ENCODE measurements around the gene EXOC3. TPM values are rescaled to one million over a fixed set of nuclear protein-coding genes. Genes with fewer than 3 reads are reported as not detected.

The EXOC3 gene
- total RNA-seq, 1 donor from 2014 or later, result 42.4 TPM

DNA sequence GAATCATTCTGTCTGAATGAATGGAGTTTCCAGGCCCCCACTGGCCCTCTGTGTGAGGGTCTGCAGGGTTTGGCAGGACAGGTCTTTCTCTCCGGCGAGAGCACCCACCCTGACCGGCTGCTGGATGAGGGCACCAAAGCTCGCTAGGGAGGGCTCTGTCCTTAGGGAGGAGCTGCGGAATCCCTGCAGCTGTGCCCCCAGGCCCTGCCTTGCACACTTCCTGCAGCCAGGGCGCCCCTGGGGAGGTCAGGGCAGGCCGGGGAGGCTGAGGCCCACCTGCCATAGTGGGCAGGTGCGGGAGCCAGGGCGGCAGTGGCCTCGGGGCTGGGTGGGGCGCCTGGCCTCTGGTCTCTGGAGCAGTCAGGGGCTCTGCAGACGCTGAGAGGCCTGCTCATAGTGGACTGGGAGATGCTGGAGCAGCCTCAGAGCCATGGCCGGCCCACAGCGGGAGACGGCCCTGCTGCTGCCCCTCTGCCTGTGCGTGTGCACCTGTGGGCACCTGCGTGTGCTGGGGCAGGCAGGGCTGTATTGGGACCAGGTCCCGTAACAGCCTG, 36.1 kb downstream of the EXOC3 start:
- TF ChIP-seq, protein P1, sequence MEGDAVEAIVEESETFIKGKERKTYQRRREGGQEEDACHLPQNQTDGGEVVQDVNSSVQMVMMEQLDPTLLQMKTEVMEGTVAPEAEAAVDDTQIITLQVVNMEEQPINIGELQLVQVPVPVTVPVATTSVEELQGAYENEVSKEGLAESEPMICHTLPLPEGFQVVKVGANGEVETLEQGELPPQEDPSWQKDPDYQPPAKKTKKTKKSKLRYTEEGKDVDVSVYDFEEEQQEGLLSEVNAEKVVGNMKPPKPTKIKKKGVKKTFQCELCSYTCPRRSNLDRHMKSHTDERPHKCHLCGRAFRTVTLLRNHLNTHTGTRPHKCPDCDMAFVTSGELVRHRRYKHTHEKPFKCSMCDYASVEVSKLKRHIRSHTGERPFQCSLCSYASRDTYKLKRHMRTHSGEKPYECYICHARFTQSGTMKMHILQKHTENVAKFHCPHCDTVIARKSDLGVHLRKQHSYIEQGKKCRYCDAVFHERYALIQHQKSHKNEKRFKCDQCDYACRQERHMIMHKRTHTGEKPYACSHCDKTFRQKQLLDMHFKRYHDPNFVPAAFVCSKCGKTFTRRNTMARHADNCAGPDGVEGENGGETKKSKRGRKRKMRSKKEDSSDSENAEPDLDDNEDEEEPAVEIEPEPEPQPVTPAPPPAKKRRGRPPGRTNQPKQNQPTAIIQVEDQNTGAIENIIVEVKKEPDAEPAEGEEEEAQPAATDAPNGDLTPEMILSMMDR (IDR thresholded peaks at IDR 0.05; ENCODE audit: insufficient read depth, low read length, severe bottlenecking), result no peak
- Histone ChIP-seq H3K4me3 (ENCODE audit: low read depth, low read length) (no peak overlapping the region), H3K36me3 (ENCODE audit: control insufficient read depth, insufficient read depth, low read length) (no peaks in the 10 kb centered on the region), H3K27me3 (ENCODE audit: control insufficient read depth, insufficient read depth, low read length) (no peaks in the 10 kb centered on the region)
- DNase-seq (ENCODE audit: low read depth) (no peak), FAIRE-seq (no peak)

DNA sequence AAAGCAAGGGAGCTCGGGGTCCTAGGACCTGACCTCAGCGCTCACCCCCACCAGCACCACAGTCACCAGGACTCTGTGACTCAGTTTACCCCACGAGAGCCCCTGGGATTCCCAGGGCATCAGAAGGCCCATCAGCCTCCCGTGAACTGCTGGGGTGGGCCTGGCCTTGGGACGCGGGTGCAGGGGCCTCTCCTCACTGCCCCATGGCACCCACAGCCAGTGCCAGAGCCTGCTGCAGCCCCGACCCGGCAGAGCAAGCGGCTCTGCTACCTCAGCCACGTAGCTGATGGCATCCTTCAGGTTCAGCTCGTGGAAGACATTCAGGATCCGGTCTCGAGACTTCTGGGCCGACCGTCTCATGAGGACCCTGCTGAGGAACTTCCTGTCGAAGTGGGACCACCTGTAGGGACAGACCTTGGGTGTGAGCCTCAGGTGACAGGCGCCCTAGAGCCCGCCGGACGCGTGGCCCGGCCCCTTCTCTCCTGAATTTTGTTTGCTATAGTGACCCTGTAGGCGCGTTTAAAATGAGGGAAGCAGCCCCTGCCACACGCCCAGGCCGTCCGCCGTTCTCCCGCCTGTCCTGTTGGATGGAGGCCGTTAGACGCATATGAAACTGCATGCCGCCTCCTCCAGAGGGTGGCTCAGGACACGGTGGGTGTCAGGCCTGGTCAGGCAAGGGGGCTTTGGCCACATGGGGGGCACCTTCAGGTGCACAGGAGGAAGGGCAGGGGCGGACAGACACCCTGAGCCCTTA, 36.8 kb downstream of the EXOC3 start:
- Histone ChIP-seq H3K4me3 (ENCODE audit: low read depth, low read length) (no peak overlapping the region), H3K36me3 (ENCODE audit: control insufficient read depth, insufficient read depth, low read length) (no peaks in the 10 kb centered on the region), H3K27me3 (ENCODE audit: control insufficient read depth, insufficient read depth, low read length) (no peaks in the 10 kb centered on the region)
- FAIRE-seq (no peak), DNase-seq (ENCODE audit: low read depth) (no peak)
- TF ChIP-seq, protein P1 (IDR thresholded peaks at IDR 0.05; ENCODE audit: insufficient read depth, low read length, severe bottlenecking), result no peak

DNA sequence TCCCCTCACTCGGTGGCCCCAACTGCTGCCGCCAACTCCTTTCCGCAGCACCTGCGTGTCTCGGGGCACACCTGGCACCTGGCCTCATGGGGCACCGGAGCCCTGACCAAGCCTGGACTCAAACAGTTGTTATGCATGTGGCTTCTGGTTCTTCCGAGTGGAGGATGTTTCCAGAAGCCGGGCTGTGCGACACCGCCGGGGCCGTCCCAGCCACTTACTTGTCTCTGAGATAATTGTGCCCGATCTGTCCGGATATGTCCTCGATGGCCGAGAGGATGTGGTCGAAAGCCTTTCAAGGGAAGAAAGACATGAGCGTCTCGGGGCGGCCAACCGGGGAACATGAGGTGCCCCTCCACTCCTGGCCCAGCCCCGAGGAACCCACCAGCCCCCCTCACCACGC, 38.4 kb downstream of the EXOC3 start:
- no peak for FAIRE-seq
- no peaks in the 10 kb centered on the region for H3K36me3 ChIP-seq (ENCODE audit: control insufficient read depth, insufficient read depth, low read length)
- TF ChIP-seq, protein P1 (IDR thresholded peaks at IDR 0.05; ENCODE audit: insufficient read depth, low read length, severe bottlenecking), result no peak
- no peak overlapping the region for H3K4me3 ChIP-seq (ENCODE audit: low read depth, low read length)
- H3K27me3 ChIP-seq (ENCODE audit: control insufficient read depth, insufficient read depth, low read length), result no peaks in the 10 kb centered on the region
- no peak for DNase-seq (ENCODE audit: low read depth)

DNA sequence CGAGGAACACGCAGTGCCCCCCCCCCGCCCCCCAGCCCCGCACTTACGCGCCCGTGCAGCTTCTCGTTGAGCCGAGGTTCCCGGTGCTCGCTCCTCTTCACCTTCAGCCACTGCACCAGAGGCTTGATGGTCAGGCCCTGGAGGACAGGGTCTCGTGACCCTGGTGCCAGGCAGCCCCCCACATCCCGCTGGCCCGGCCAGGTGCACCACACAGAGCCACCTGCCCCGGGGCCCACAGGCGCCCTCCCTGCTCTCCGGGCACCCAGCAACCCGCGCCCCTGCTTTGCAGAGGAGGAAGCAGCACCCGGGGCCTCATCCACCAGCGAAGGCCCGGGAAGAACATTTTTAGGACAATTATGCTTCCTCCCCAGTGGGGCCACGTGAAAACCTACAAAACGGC, 39.0 kb downstream of the EXOC3 start:
- TF ChIP-seq, protein P1 (IDR thresholded peaks at IDR 0.05; ENCODE audit: insufficient read depth, low read length, severe bottlenecking), result no peak
- H3K27me3 ChIP-seq (ENCODE audit: control insufficient read depth, insufficient read depth, low read length), result no peaks in the 10 kb centered on the region
- FAIRE-seq, result no peak

DNA sequence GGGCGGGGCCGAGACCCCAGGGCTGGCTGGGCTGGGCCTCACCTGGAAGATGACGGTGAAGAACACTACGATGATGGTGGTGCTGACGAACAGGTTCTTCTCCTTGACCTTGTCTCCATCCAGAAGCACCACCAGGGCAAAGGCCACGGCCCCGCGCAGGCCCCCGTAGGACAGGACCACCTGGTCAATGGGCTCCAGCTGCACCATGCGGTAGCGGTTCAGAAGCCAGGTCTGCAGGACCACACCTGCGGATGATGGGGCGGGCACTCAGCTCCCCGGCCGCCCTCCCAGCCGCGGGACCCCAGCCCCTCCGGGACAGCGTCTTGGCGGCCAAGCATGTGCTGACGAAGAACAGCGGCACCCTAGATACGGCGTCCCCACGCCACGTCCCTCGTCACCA, 39.5 kb downstream of the EXOC3 start:
- TF ChIP-seq, protein P1 (IDR thresholded peaks at IDR 0.05; ENCODE audit: insufficient read depth, low read length, severe bottlenecking), result no peak
- no peaks in the 10 kb centered on the region for H3K36me3 ChIP-seq (ENCODE audit: control insufficient read depth, insufficient read depth, low read length)
- FAIRE-seq (no peak), DNase-seq (ENCODE audit: low read depth) (no peak)
- no peak overlapping the region for H3K4me3 ChIP-seq (ENCODE audit: low read depth, low read length)
- H3K27me3 ChIP-seq (ENCODE audit: control insufficient read depth, insufficient read depth, low read length), result no peaks in the 10 kb centered on the region

More for the DNA sequence above, 39.0 kb downstream of the EXOC3 start:
- no peak overlapping the region for H3K4me3 ChIP-seq (ENCODE audit: low read depth, low read length)
- no peak for DNase-seq (ENCODE audit: low read depth)
- H3K36me3 ChIP-seq (ENCODE audit: control insufficient read depth, insufficient read depth, low read length), result no peaks in the 10 kb centered on the region

All from bronchial epithelial cell (primary cell).